Coronary artery (tissue), 2 donors: ENCODE data around the gene PLEKHG3.

Source experiments
- DNase-seq: peaks from one replicate; pipeline ENCODE4 v3.0.0-alpha.2; 2017; ENCODE audit warnings: low spot score
- H3K27ac ChIP-seq, 2 donors: fragments of 200-600 bp; sonication (generic); one replicate each; pipeline ENCODE4 v1.5.1; 2016 to 2019
- H3K4me3 ChIP-seq: fragments of 200-600 bp; sonication (generic); 2 replicates; pipeline ENCODE4 v1.5.1; 2016; ENCODE audit warnings: mild to moderate bottlenecking, moderate library complexity
- CTCF ChIP-seq: fragments of 200-600 bp; sonication (generic); IDR thresholded peaks from one replicate; pipeline ENCODE4 v1.5.1; 2019; ENCODE audit warnings: antibody characterized with exemption

Gene PLEKHG3

GRCh38 chr14:64701660-64702059, 2.6 kb upstream of the PLEKHG3 start:
- peak; percentile 19 for DNase-seq
- no peak for TF ChIP-seq CTCF
- Histone ChIP-seq H3K27ac (no peak overlapping the region), H3K4me3 (no peak overlapping the region)

- peak; percentile 71 for DNase-seq
- Histone ChIP-seq H3K27ac (peak overlapping the region; percentile 92 to 99), H3K4me3 (peak overlapping the region; percentile 93)
Measured at GRCh38 chr14:64702493-64703394, 1.5 kb upstream of the PLEKHG3 start.

GRCh38 chr14:64703395-64704142, 655 bp upstream of the PLEKHG3 start:
- Histone ChIP-seq H3K27ac (peak overlapping the region; percentile 92 to 99), H3K4me3 (peak overlapping the region; percentile 93)
- no peak for TF ChIP-seq CTCF
- peak; percentile 62 for DNase-seq

More at GRCh38 chr14:64702493-64703394, 1.5 kb upstream of the PLEKHG3 start:
- no peak for TF ChIP-seq CTCF

GRCh38 chr14:64704743-64705380, 638 bp downstream of the PLEKHG3 start:
- DNase-seq, result peak; percentile 76
- Histone ChIP-seq H3K4me3 (peak overlapping the region; percentile 93), H3K27ac (peak overlapping the region; percentile 92 to 99)
- no peak for TF ChIP-seq CTCF

- Histone ChIP-seq H3K4me3 (peak overlapping the region; percentile 93), H3K27ac (peak overlapping the region; percentile 92 to 99)
- no peak for TF ChIP-seq CTCF
- DNase-seq, result peak; percentile 76
Measured at GRCh38 chr14:64705381-64706118, 1.3 kb downstream of the PLEKHG3 start.

GRCh38 chr14:64706119-64706592, 1.9 kb downstream of the PLEKHG3 start:
- peak; percentile 63 for DNase-seq
- peak overlapping the region; percentile 92 to 99 for H3K27ac ChIP-seq
- H3K4me3 ChIP-seq, result peak overlapping the region; percentile 93
- TF ChIP-seq CTCF, result no peak
